GM12878 (cell line): ENCODE measurements around the gene CBFA2T3.

Source experiments
- ESRRA ChIP-seq: IDR thresholded peaks from 2 replicates; pipeline ENCODE4 v1.6.1; 2012; ENCODE audit warnings: mild to moderate bottlenecking, low read length, improper control_type of control experiment
- EZH2 ChIP-seq: IDR thresholded peaks from 2 replicates; pipeline ENCODE4 v1.6.1; 2012; ENCODE audit warnings: low read depth, mild to moderate bottlenecking, control low read depth, inconsistent platforms, low read length, borderline replicate concordance; ENCODE audit not compliant: control insufficient read depth
- POLR2A ChIP-seq: IDR thresholded peaks from 2 replicates; pipeline ENCODE4 v1.6.1; 2011; ENCODE audit warnings: low read depth, mild to moderate bottlenecking, low read length
- POLR2AphosphoS5 ChIP-seq: IDR thresholded peaks from 2 replicates; pipeline ENCODE4 v1.6.1; 2011; ENCODE audit warnings: mild to moderate bottlenecking, low read length, inconsistent platforms
- SP1 ChIP-seq: IDR thresholded peaks from one replicate; pipeline ENCODE4 v1.6.1; 2011; ENCODE audit warnings: low read depth, low read length
- SRF ChIP-seq, 2 experiments: IDR thresholded peaks; 2 replicates each; pipeline ENCODE4 v1.6.1; 2011; ENCODE audit warnings: low read depth in 2 of 2, low read length in 2 of 2, mild to moderate bottlenecking in 1 of 2, moderate library complexity in 1 of 2
- TAF1 ChIP-seq: IDR thresholded peaks from 2 replicates; pipeline ENCODE4 v1.6.1; 2011; ENCODE audit warnings: mild to moderate bottlenecking, low read depth, low read length, borderline replicate concordance
- TF ChIP-seq, protein P1 (sequence below), 3 experiments: IDR thresholded peaks in 2 of 3; conservative IDR thresholded peaks in 1 of 3; 2 replicates each; pipeline ENCODE4 v1.5.1; 2011; ENCODE audit warnings: low read depth in 3 of 3, low read length in 3 of 3, mild to moderate bottlenecking in 3 of 3, control low read depth in 2 of 3, moderate library complexity in 2 of 3, inconsistent platforms in 1 of 3, mixed read lengths in 1 of 3; ENCODE audit not compliant: control insufficient read depth in 2 of 3, insufficient read depth in 1 of 3; ENCODE audit errors: extremely low read depth in 1 of 3
- TF ChIP-seq, protein P2 (sequence below): IDR thresholded peaks from 2 replicates; pipeline ENCODE4 v1.6.1; 2012; ENCODE audit warnings: low read depth, low read length, improper control_type of control experiment
- TF ChIP-seq, protein P3 (sequence below): fragments of 450-650 bp; IDR thresholded peaks from 2 replicates; pipeline ENCODE4 v1.6.1; 2017; ENCODE audit warnings: mild to moderate bottlenecking
- TF ChIP-seq, protein P4 (sequence below): IDR thresholded peaks from 2 replicates; pipeline ENCODE4 v1.6.1; 2011; ENCODE audit warnings: low read depth, mild to moderate bottlenecking, low read length, moderate library complexity, borderline replicate concordance; ENCODE audit errors: extremely low read depth
- TF ChIP-seq, protein P5 (sequence below): fragments of 150-350 bp; IDR thresholded peaks from 2 replicates; pipeline ENCODE4 v1.6.1; 2016; ENCODE audit warnings: low read depth, low read length

DNA sequence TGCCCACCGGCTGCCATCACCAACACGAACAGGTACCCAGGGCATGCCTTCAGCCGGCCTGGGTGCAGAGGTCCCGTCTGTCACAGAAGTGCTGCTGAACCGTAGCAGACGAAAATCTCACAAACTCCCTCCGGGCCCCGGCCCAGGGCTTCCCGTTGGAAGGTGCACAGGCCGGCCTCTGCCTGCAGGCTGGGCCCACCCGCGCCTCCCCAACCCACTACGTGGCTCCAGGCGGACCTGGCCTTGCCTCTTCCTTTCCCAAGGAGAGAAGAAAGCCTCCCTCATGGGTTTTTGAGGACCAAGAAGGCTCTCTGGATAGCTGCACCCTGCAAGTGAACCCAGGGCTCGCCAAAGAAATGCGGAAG lies 65.1 kb downstream of the CBFA2T3 start:
- TF ChIP-seq, protein P1, sequence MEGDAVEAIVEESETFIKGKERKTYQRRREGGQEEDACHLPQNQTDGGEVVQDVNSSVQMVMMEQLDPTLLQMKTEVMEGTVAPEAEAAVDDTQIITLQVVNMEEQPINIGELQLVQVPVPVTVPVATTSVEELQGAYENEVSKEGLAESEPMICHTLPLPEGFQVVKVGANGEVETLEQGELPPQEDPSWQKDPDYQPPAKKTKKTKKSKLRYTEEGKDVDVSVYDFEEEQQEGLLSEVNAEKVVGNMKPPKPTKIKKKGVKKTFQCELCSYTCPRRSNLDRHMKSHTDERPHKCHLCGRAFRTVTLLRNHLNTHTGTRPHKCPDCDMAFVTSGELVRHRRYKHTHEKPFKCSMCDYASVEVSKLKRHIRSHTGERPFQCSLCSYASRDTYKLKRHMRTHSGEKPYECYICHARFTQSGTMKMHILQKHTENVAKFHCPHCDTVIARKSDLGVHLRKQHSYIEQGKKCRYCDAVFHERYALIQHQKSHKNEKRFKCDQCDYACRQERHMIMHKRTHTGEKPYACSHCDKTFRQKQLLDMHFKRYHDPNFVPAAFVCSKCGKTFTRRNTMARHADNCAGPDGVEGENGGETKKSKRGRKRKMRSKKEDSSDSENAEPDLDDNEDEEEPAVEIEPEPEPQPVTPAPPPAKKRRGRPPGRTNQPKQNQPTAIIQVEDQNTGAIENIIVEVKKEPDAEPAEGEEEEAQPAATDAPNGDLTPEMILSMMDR (IDR thresholded peaks at IDR 0.05 in 2 of 3, conservative IDR thresholded peaks at IDR 0.05 in 1 of 3; ENCODE audit: control insufficient read depth in 2 of 3, extremely low read depth in 1 of 3, insufficient read depth in 1 of 3, low read depth in 3 of 3, low read length in 3 of 3), result no peak
- no peak for TF ChIP-seq SP1
- TF ChIP-seq, protein P2, sequence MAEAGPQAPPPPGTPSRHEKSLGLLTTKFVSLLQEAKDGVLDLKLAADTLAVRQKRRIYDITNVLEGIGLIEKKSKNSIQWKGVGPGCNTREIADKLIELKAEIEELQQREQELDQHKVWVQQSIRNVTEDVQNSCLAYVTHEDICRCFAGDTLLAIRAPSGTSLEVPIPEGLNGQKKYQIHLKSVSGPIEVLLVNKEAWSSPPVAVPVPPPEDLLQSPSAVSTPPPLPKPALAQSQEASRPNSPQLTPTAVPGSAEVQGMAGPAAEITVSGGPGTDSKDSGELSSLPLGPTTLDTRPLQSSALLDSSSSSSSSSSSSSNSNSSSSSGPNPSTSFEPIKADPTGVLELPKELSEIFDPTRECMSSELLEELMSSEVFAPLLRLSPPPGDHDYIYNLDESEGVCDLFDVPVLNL, result no peak
- TF ChIP-seq, protein P3, sequence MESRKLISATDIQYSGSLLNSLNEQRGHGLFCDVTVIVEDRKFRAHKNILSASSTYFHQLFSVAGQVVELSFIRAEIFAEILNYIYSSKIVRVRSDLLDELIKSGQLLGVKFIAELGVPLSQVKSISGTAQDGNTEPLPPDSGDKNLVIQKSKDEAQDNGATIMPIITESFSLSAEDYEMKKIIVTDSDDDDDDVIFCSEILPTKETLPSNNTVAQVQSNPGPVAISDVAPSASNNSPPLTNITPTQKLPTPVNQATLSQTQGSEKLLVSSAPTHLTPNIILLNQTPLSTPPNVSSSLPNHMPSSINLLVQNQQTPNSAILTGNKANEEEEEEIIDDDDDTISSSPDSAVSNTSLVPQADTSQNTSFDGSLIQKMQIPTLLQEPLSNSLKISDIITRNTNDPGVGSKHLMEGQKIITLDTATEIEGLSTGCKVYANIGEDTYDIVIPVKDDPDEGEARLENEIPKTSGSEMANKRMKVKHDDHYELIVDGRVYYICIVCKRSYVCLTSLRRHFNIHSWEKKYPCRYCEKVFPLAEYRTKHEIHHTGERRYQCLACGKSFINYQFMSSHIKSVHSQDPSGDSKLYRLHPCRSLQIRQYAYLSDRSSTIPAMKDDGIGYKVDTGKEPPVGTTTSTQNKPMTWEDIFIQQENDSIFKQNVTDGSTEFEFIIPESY, result no peak
- no peak for TF ChIP-seq EZH2
- TF ChIP-seq TAF1, result no peak
- TF ChIP-seq, protein P4, sequence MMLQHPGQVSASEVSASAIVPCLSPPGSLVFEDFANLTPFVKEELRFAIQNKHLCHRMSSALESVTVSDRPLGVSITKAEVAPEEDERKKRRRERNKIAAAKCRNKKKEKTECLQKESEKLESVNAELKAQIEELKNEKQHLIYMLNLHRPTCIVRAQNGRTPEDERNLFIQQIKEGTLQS, result no peak
- TF ChIP-seq POLR2AphosphoS5, result no peak
- TF ChIP-seq ESRRA, result no peak
- TF ChIP-seq SRF (IDR thresholded peaks at IDR 0.05; ENCODE audit: low read depth in 2 of 2, low read length in 2 of 2), result no peak
- TF ChIP-seq POLR2A, result no peak
- TF ChIP-seq, protein P5, sequence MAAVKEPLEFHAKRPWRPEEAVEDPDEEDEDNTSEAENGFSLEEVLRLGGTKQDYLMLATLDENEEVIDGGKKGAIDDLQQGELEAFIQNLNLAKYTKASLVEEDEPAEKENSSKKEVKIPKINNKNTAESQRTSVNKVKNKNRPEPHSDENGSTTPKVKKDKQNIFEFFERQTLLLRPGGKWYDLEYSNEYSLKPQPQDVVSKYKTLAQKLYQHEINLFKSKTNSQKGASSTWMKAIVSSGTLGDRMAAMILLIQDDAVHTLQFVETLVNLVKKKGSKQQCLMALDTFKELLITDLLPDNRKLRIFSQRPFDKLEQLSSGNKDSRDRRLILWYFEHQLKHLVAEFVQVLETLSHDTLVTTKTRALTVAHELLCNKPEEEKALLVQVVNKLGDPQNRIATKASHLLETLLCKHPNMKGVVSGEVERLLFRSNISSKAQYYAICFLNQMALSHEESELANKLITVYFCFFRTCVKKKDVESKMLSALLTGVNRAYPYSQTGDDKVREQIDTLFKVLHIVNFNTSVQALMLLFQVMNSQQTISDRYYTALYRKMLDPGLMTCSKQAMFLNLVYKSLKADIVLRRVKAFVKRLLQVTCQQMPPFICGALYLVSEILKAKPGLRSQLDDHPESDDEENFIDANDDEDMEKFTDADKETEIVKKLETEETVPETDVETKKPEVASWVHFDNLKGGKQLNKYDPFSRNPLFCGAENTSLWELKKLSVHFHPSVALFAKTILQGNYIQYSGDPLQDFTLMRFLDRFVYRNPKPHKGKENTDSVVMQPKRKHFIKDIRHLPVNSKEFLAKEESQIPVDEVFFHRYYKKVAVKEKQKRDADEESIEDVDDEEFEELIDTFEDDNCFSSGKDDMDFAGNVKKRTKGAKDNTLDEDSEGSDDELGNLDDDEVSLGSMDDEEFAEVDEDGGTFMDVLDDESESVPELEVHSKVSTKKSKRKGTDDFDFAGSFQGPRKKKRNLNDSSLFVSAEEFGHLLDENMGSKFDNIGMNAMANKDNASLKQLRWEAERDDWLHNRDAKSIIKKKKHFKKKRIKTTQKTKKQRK, result no peak
